Dermis microvascular lymphatic vessel endothelial cell (primary cell): ENCODE results near the gene CDH23. TPM values are rescaled to one million over a fixed set of nuclear protein-coding genes. Genes with fewer than 3 reads are reported as not detected.

Experiments used
- DNase-seq, 2 donors: peaks; one replicate each; pipeline versions ENCODE4 v3.0.0 to v3.0.0-alpha.2; 2010; ENCODE audit warnings: low read depth in 2 of 2
- total RNA-seq: library from RNA; depleted of rRNA; stranded (reverse); fragments of >200 nt; gene quantifications from 2 replicates; pipeline ENCODE4 v1.2.1, GENCODE V29; 2014

The CDH23 gene
- total RNA-seq, 1 donor from 2014 or later, result under 0.01 TPM

DNA sequence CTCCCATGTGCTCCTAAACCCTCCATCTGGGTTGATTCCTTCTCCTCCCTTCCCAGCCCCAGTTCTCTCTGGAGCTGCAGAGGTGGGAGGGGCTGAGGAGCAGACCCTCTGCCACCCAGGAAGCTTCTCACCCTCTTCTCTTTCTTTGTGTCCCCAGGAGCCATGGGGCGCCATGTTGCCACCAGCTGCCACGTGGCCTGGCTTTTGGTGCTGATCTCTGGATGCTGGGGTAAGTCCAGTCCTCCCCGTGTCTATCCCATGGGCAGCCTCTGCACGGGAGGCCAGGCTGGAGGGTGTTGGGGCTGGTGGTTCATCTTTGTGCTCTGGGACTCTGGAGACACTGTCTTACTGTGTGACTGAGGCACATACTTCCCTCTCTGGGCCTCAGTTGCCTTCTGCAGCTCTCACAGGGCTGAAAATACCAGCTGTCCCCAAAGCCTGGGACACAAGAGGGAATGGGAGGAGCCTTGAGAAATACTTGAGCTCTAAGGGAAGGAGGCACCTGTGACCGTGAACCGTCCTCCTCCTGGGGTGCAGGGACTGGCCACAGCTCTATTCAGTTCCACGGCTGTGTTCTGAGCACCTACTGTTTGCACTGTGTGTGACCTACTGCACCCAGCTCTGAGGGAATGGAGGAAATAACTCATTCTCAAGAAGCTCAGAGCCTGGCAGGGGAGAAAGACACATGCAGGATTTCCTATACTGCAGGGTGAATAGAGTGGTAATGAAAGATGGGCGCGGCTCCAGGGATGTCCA, 43.1 kb downstream of the CDH23 start:
- no peak for DNase-seq

DNA sequence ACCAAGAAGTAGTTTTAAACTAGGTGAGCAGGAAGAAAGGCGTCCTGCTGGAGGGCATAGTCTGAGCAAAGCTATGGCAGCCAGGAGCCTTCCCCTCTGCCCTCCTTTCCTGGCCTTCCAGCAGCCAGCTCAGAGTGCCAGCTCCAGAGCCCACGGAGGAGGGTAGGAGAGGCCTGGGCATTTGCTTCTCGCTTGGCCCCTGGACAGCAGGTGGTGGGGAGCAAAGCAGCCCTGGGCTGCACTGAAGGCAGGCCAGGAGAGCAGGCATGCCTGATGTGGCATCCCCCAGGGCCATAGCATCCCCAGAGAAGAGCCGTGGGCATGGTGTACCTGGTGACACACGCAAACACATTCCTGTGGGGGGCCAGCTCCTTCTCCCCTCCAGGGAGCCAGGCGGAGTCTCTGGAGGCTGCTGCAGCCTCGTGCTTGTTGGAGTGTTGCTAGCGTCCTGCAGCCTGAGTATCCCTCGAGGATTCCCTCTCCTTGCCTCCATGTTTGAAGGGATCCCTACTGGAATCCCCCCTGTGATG, 43.9 kb downstream of the CDH23 start:
- DNase-seq, result no peak

DNA sequence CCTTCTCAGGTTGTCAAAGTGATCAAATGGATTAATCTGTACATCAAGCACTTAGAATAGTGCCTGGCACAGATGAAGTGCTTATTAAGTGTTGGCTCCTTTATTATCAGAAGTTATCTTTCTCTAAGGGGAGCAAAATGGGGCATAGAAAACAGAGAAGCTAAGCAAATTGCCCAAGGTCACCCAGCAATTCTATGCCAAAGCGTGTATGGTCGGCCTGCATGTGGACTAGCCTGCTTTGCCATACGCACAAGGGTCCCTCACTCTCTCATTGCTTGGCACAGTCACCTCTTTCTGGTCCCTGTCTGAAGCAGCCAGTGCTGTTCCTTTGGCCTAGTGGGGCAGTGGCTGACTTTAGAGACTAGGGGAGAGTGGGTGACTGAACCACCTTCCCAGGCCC, 45.3 kb downstream of the CDH23 start:
- no peak for DNase-seq

DNA sequence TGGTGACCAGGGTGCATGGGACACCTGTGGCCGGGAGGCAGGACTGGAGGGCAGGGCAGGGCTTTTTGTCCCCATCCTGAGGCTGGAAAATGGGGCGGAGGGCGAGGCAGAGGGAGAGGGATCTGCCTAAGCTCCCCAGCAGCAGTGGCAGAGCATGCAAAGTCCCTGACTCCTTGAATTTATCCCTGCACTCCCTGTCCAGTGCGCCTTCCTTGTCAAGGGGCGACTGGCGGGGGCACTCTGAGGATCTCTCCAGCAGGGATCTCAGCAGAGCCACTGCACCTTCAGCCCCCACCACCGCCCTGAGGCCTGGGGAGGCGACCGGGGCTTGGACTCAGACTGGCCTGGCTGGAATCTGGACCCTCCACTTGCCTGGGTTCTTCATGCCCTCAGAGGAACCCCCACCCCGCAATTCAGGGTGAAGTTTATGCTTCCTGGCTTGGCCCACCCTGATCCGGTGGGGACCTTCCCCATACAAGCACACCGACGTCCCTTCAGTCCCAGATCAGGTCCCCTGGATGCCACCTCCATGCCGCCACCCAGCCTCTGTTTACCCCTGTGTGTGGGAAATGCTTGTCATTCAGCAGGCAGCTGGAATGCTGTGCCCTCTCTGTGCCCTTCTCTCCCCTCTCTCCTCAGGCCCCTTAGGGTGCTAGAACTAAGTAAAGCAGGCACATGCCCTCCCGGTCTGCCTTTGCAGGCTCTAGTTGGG, 46.3 kb downstream of the CDH23 start:
- DNase-seq, result no peak

DNA sequence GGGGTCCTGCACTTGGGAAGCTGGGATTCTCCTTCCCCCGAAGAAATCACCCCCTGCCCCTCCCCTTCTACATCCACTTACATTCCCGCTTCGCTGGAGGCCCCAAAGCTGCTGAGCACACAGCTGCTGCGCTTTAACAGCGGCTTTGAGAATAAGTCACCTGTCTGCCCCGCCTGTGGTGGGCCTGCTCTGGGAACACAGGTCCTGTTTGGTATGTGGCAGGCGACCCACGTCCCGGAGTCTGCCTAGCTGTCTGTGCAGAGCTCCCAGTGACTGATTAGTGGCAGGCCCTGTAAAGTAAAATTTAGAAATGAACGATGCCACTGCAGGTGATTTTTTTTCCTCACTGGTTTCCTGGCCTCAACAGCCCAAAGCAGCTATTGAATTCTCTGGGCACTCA, 47.0 kb downstream of the CDH23 start:
- DNase-seq, result no peak

DNA sequence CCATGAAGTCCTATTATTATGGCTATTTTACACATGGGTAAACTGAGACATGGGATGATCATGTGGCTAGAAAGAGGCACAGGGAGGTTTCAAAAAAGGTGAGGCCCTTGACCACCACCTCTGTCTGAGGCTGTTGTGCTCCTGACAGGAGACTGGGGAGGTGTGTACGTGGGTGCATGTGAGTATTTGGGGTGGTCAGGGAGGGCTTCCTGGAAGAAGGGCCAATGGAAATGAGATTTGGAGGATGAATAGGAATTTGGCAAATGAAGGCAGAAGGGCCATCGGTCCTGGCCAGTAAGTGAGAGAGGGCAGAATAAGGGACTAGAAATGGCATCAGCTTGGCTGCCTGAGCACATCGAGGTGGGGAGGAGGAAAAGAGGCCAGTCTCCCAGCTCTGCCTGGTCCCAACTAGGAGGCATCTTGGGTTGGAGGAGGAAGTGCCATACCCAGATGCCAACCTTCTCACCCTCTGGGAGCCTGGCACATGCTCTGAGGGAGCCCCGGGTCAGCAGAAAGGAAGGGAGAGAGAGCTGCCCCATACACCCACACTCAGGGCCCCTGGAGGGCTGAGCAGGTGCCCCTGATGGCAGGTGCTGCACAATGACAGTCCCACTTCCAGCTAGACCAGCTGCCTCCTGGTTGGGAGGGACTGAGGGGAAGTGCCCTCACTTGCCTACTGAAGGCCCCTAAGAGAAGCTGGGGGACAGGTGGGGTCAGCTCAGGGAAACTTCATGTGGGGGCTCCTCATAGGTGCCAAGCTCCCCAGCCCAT, 47.7 kb downstream of the CDH23 start:
- DNase-seq, result no peak

DNA sequence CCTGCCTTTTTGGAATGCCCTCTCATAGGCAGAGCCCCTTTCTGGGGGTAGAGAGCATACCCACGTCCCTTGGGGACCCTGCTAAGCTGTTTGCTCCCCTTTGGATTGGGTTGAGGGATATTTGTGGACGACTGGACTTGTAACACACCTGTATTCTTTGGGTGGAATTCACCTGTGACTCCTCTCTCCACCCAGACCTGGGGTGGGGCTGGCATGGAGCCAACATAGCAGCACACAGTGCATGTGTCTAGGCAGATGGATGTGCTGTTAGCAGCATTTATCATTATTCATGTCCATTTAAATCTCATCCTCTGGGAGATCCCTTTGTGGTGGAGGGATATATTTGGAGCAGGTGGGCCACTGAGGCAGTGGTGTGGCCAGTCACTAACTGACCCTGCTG, 51.0 kb downstream of the CDH23 start:
- DNase-seq, result no peak

DNA sequence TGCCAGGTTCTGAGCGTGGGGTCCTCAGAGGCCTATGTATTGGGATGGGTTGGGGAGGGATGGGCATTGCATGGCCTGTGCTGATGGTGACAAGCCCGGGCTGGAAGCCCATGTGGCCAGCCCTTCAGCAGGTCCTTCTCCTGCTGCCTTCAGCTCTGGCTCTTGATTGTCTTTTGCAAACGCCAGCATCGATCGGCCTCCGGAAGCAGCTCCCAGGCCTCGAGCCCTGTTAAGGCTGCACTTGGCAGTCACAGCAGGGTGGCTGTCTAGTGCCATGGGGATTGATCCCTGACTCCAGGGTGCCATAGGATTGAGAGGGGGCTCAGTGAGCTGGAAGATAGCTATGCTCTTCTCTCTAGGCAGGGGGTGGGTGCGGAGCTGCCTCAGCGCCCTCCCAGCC, 51.4 kb downstream of the CDH23 start:
- DNase-seq, result no peak

DNA sequence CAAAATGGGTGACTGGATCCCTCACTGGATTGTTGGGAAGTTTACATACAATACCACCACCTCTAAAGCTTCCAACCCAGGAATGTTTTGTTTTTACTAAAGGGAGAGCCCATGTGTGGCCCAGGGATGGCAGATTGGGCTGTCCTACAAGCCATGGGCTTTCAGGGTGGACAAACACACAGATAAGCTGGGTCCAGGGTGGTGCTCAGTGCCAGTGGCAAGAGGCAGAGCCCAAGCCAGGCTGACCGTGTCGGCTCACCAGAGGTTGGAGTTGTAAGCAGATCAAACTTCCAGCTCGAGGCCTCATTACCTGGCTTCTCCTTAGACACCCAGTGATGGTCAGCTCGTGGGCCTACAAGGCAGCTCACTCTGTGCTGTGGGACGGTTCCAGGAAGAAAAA, 52.3 kb downstream of the CDH23 start:
- DNase-seq, result no peak

DNA sequence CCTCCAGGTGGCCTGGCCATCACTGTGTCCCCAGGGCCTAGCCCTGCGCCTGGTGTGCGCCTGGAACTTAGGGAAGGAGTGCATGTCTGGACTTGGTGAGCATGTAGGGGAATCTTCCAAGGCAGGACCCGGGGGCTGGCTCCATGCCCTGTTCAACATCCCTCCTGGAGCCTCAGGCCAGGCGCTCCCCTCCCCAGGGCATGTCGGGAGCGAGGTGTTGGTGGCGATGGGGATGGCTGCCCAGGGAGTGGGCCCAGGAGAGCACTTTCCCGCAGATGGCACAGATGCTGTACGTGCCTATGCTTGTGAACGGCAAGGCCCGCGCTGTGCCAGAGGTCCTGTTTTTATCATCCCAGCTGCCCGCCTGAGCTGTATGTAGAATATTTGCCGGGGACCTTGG, 55.0 kb downstream of the CDH23 start:
- DNase-seq, result no peak

DNA sequence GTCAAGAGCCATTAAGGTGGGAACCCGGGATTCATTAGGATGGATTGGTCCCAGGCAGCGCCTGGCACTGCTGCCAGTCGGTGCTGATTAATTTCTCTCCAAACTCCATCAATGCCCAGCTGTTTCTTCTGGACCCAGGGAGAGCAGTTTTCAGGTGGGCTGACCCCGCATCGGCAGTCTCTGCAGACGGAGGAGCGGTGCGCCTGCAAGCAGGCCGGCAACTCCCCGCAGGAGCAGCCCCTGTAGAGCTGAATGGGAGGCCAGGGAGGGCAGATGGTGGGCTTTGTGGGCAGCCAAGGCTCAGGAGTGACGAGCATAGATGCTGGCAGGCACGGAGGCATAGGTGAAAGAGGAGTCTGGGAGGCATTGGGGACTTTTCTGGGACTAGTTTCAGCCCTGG, 56.5 kb downstream of the CDH23 start:
- no peak for DNase-seq

DNA sequence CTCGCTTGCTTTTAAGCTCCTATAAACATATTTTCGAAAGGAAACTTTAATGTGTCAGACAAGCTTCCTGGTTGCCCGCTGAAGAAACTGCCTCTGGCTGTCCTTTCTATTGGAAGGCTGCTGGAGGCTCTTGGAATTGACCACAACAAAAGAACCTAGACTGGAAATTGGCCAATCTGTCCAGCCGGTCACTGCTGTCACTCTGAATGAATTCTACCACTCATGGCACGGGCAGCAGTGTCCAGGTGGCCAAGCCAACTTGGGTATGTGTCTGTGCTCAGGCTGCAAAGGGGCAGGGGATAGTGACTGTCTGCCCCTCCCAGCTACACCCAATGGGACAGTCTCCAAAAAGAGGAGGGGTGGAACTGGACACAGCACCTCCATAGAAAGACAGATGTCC, 57.6 kb downstream of the CDH23 start:
- no peak for DNase-seq

DNA sequence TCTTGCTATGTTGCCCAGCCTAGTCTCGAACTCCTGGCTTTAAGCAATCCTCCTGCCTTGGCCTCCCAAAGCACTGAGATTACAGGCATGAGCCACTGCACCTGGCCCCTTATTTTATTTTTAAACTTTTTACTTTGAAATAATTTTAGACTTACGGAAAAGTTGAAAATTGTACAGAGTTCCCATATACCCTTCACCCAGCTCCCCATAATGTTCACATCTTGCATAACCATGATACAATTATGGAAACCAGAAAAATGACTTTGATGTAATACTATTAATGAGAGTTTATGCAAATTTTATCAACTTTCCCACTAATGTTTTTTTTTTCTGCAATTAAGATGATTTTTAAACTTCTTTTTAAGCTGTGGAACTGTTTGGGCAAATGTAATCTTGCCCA, 58.3 kb downstream of the CDH23 start:
- no peak for DNase-seq

DNA sequence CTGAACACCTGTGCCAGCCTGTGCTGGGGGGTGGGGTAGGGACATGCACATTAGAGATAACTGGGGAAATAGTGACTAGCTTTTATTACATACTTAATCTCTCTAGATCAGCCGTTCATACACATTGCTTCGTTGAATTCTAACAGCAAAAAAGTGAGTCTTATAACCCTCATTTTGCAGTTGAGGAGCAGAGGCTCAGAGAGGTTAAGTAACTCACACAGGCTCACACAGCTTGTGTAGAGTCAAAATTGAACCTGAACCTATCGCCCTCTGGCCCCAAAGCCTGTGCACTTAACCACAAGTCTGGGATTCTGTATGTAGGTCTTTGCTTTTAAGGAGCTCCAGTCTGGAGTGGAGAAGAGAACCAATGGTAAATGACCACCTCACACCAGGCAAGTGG, 59.9 kb downstream of the CDH23 start:
- DNase-seq, result no peak

DNA sequence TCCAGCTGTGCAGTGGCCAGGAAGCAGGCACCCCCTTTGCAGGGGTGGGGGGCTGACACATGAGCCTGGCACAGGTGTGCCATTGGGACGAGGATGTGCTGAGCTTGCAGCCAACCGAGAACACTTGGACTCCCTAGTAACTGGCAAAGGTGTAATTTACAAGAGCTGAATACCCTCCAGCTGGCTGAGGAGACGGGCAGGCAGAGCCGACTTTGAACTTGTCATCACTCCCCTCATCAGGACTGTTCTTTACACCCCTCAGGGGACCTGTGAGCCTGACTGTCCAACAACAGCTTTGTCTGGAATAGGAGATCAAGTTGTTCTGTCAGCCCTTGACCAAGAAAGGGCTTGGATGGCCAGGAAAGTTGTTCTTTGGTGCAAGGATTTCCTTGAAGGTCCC, 61.2 kb downstream of the CDH23 start:
- no peak for DNase-seq

DNA sequence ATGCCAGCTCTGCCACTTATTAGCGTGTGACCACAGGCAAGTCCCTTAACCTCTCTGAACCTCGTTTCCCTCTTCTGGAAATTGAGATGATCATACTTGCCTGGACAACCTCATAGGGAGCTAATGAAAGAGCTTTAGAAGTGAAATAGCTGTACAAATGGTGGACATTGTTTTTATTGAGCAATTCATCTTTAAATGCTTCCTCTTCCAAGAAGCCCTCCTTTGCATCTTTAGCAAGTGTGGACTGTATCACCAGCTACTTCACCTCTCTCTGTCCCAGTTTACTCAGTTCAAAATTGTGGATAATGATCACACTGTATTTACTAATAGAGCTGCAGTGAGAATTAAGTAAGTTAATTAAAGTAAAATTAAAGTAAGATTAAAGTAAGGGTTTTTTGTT, 61.7 kb downstream of the CDH23 start:
- DNase-seq, result no peak

DNA sequence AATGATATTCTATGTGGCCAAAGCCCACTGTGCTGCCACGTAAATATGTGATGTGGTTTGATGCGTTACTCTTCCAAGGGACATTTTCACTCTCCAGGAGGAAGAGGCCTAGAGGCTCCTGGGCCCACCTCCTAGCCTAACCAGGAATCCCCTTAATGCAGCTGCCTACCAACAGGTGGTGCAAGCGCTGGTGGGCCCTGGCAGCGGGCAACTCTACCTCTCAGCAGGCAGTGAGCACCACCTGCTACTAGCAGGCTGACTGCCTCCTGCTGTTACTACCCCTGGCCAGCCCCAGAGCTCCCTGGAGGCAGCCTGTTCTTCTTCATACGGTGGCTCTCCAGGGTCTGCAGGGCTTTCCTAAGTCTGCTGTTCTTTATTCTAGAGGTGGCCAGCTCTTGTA, 62.8 kb downstream of the CDH23 start:
- no peak for DNase-seq

DNA sequence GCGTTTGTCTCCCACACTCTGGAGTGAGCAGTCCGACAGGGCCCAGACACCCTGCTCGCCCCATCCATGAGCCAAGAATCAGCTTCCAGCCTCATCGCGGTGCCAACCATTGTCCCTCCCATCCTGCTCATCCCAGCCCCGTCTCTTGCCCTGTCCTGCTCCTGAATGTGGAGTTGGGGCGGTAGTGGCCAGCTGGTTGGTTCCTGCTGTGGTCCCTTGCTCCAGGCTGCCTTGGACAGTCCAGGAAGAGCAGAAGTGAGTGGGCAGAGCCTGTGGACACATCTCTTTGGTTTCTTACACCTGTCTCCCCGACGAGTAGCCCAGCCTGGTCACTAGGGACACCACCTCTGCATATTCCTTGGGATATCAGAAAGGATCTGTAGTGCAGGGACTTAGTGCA, 63.9 kb downstream of the CDH23 start:
- DNase-seq, result no peak

DNA sequence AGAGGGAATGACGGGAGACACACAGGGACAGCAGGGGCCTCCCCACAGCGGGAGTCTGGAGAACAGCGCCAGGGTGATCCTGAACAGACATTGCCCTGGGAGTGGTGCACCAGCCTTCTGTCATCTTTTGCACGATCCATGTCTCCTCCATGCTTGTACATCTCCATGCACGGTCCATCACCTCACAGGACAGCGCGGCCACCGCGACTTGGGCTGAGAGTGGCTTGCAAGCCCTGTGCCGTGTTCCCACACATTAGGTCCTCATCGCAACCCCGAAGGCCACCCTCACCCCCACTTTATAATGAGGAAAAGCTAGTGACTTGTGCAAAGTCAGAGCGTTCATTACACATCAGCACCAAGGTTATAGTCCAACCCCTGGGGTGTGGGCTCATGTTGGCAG, 64.7 kb downstream of the CDH23 start:
- DNase-seq, result no peak

DNA sequence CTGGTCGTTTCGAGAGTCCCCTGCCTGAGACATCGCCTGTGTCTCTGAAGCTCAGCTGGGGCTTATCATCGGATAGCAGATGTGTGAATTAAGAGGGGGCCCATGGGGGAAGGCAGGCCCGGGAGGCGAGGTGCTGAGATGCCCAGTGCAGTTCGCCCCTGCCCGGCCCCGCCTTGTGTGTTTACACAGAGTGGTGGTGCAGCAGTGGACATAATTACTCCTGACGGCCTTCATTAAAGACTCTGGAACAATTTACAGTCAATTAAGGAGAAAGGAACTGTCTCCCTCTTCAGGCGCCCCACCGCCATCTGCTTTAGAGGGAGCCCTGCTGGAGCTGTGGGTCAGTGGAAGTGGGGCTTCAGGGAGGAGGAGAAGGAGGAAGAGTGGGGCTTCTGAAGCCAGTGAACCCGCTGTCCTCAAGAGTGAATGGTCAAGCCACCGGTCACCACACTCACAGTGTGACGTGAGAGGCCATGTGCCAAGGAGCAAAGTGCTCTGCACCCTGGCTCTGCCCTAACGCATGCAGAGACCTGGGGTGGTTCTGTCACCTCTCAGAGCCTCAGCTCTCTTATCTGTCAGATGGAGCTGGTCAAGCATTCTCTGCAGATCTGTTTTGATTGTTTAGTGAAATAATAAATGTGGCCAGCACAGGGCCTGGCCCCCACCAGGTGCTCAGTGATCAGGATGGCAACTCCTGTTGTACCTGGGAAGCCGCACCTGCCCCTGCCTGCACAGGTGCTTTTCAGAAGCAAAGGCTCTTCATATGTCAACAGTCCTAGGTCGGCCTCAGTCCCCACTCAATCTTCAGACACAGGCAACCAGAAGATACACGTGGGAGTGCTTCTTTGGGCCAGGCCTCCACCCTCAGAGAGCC, 65.6 kb downstream of the CDH23 start:
- DNase-seq, result no peak

DNA sequence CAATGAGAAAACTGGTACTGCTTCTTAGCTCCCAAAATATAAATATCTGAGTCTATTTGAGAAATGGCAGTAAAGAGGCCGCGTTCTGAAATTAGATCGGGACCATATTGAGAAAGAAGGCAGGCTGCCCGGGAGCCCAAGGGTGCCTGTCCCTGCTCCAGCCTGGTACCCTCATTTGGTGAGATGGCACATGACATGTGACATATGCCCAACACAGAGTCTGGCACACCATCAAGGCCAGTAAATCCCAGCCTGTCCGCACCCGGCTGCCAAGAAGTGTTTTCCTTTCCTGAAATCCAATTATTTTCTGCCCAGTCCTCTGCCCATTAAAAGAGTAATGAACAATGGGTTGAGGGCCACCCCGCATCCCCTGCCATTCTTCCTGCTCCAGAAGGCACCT, 66.4 kb downstream of the CDH23 start:
- no peak for DNase-seq
